HL-60 (cell line): ENCODE measurements around the gene BLVRA.

Source experiments
- CTCF ChIP-seq: IDR thresholded peaks from one replicate; pipeline ENCODE4 v1.5.1; 2011; ENCODE audit warnings: low read length, control low read depth, inconsistent platforms; ENCODE audit not compliant: insufficient read depth
- GABPA ChIP-seq: IDR thresholded peaks from 2 replicates; pipeline ENCODE4 v1.6.1; 2012; ENCODE audit warnings: low read depth
- POLR2AphosphoS5 ChIP-seq: IDR thresholded peaks from 2 replicates; pipeline ENCODE4 v1.6.1; 2012; ENCODE audit warnings: low read depth
- SPI1 ChIP-seq: IDR thresholded peaks from 2 replicates; pipeline ENCODE4 v1.6.1; 2012; ENCODE audit warnings: low read depth, mild to moderate bottlenecking, borderline replicate concordance
- TF ChIP-seq, protein P1 (sequence below): IDR thresholded peaks from 2 replicates; pipeline ENCODE4 v1.6.1; 2012; ENCODE audit warnings: low read depth; ENCODE audit not compliant: insufficient replicate concordance

- TF ChIP-seq POLR2AphosphoS5 (no peak), CTCF (no peak), GABPA (no peak), SPI1 (no peak)
- TF ChIP-seq, protein P1, sequence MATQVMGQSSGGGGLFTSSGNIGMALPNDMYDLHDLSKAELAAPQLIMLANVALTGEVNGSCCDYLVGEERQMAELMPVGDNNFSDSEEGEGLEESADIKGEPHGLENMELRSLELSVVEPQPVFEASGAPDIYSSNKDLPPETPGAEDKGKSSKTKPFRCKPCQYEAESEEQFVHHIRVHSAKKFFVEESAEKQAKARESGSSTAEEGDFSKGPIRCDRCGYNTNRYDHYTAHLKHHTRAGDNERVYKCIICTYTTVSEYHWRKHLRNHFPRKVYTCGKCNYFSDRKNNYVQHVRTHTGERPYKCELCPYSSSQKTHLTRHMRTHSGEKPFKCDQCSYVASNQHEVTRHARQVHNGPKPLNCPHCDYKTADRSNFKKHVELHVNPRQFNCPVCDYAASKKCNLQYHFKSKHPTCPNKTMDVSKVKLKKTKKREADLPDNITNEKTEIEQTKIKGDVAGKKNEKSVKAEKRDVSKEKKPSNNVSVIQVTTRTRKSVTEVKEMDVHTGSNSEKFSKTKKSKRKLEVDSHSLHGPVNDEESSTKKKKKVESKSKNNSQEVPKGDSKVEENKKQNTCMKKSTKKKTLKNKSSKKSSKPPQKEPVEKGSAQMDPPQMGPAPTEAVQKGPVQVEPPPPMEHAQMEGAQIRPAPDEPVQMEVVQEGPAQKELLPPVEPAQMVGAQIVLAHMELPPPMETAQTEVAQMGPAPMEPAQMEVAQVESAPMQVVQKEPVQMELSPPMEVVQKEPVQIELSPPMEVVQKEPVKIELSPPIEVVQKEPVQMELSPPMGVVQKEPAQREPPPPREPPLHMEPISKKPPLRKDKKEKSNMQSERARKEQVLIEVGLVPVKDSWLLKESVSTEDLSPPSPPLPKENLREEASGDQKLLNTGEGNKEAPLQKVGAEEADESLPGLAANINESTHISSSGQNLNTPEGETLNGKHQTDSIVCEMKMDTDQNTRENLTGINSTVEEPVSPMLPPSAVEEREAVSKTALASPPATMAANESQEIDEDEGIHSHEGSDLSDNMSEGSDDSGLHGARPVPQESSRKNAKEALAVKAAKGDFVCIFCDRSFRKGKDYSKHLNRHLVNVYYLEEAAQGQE: no peak
Observed at GRCh38 chr7:43756368-43757072, 2.0 kb upstream of the BLVRA start.
